CD14-positive monocyte (primary cell): ENCODE measurements around the gene CXorf65. TPM values are rescaled to one million over a fixed set of nuclear protein-coding genes. Genes with fewer than 3 reads are reported as not detected.

Experiments
- DNase-seq, 3 donors: peaks; one replicate each; pipeline ENCODE4 v3.0.0-alpha.2; 2011 to 2022
- H2AFZ ChIP-seq: 2 replicates; pipeline ENCODE4 v1.6.0; 2012; ENCODE audit warnings: mild to moderate bottlenecking, low read depth, low read length, inconsistent platforms; ENCODE audit not compliant: insufficient read depth, poor library complexity, severe bottlenecking
- H3K27ac ChIP-seq, 2 donors: 1 replicate in 1 of 2; 2 replicates in 1 of 2; pipeline ENCODE4 v1.5.1; 2012 to 2013; ENCODE audit warnings: low read length in 2 of 2, control low read depth in 1 of 2, inconsistent platforms in 1 of 2, low read depth in 1 of 2, mild to moderate bottlenecking in 1 of 2
- H3K27me3 ChIP-seq, 2 donors: one replicate each; pipeline versions ENCODE4 v1.6.0 to v1.6.1; 2011 to 2013; ENCODE audit warnings: low read length in 2 of 2; ENCODE audit not compliant: control insufficient read depth in 2 of 2, insufficient read depth in 2 of 2
- H3K36me3 ChIP-seq, 2 donors: replicated peaks in 1 of 2; 1 replicate in 1 of 2; 2 replicates in 1 of 2; pipeline versions ENCODE4 v1.5.1 to v1.6.1; 2012 to 2013; ENCODE audit warnings: low read length in 2 of 2, control low read depth in 1 of 2, inconsistent platforms in 1 of 2, mild to moderate bottlenecking in 1 of 2; ENCODE audit not compliant: insufficient read depth in 2 of 2, control insufficient read depth in 1 of 2
- H3K4me1 ChIP-seq, 2 donors: 1 replicate in 1 of 2; 2 replicates in 1 of 2; pipeline versions ENCODE4 v1.5.1 to v1.6.1; 2012 to 2013; ENCODE audit warnings: low read length in 2 of 2, control low read depth in 1 of 2, inconsistent platforms in 1 of 2, mild to moderate bottlenecking in 1 of 2, moderate library complexity in 1 of 2; ENCODE audit not compliant: insufficient read depth in 2 of 2, control insufficient read depth in 1 of 2
- H3K4me2 ChIP-seq: replicated peaks from 2 replicates; pipeline ENCODE3; 2012; ENCODE audit warnings: low read length, moderate library complexity, mild to moderate bottlenecking; ENCODE audit not compliant: poor library complexity, severe bottlenecking; ENCODE audit errors: extremely low read depth
- H3K4me3 ChIP-seq, 3 experiments: fragments of 200-600 bp in 1 of 3; sonication (generic) in 1 of 3; replicated peaks in 1 of 3; 1 replicate in 2 of 3; 2 replicates in 1 of 3; pipeline ENCODE4 v1.5.1; 2011 to 2013; ENCODE audit warnings: low read length in 3 of 3, mild to moderate bottlenecking in 3 of 3, control low read depth in 2 of 3, low read depth in 2 of 3, inconsistent platforms in 1 of 3, moderate library complexity in 1 of 3
- H3K79me2 ChIP-seq: 2 replicates; pipeline ENCODE4 v1.6.0; 2012; ENCODE audit warnings: mild to moderate bottlenecking, control low read depth, inconsistent platforms, low read length, moderate library complexity; ENCODE audit not compliant: insufficient read depth
- H3K9ac ChIP-seq: 2 replicates; pipeline ENCODE4 v1.6.0; 2017; ENCODE audit warnings: low read length, mild to moderate bottlenecking; ENCODE audit not compliant: insufficient read depth, poor library complexity, severe bottlenecking
- H3K9me3 ChIP-seq, 2 donors: replicated peaks in 1 of 2; 1 replicate in 1 of 2; 2 replicates in 1 of 2; pipeline versions ENCODE4 v1.5.1 to v1.6.1; 2012 to 2013; ENCODE audit warnings: low read length in 2 of 2, control low read depth in 1 of 2; ENCODE audit not compliant: control insufficient read depth in 1 of 2, insufficient read depth in 1 of 2
- H4K20me1 ChIP-seq: 2 replicates; pipeline ENCODE4 v1.6.0; 2012; ENCODE audit warnings: mild to moderate bottlenecking, low read length, control low read depth, moderate library complexity; ENCODE audit not compliant: insufficient read depth
- H3K27ac Mint-ChIP-seq, 7 donors: one replicate each; pipeline ENCODE4 v1.8.0; 2020; ENCODE audit warnings: mild to moderate bottlenecking in 7 of 7, mixed read lengths in 7 of 7, moderate library complexity in 6 of 7, inconsistent platforms in 2 of 7
- H3K27me3 Mint-ChIP-seq, 3 donors: one replicate each; pipeline ENCODE4 v1.8.0; 2021 to 2022; ENCODE audit warnings: low read depth in 3 of 3, mild to moderate bottlenecking in 3 of 3, mixed read lengths in 3 of 3, moderate library complexity in 3 of 3, inconsistent platforms in 1 of 3
- H3K36me3 Mint-ChIP-seq, 2 donors: one replicate each; pipeline ENCODE4 v1.8.0; 2020; ENCODE audit warnings: mixed read lengths in 2 of 2, inconsistent platforms in 1 of 2, mild to moderate bottlenecking in 1 of 2
- H3K4me1 Mint-ChIP-seq: one replicate; pipeline ENCODE4 v1.8.0; 2020; ENCODE audit warnings: mild to moderate bottlenecking, mixed read lengths
- H3K4me3 Mint-ChIP-seq, 2 donors: one replicate each; pipeline ENCODE4 v1.8.0; 2020; ENCODE audit warnings: mild to moderate bottlenecking in 2 of 2, mixed read lengths in 2 of 2, moderate library complexity in 1 of 2
- H3K9me3 Mint-ChIP-seq, 7 donors: one replicate each; pipeline ENCODE4 v1.8.0; 2020 to 2022; ENCODE audit warnings: mixed read lengths in 7 of 7, mild to moderate bottlenecking in 6 of 7, moderate library complexity in 6 of 7, inconsistent platforms in 2 of 7
- WGBS: methylation state at CpG from one replicate; pipeline ENCODE4 v1.1.5; 2013; ENCODE audit warnings: missing lambda C conversion rate; ENCODE audit not compliant: insufficient coverage; 5-methylcytosine and 5-hydroxymethylcytosine counted together
- intact Hi-C, 2 donors: fragments of 100-400 bp; cut with micrococcal nuclease; formaldehyde crosslinking; loops; one replicate each; pipeline versions ENCODE4 v1.15.0 to v1.15.1; 2023
- polyA minus RNA-seq: library from RNA; depleted of rRNA, polyadenylated mRNA; stranded (reverse); fragments of >200 nt; gene quantifications from 2 replicates; pipeline ENCODE4 v1.2.3, GENCODE V29; 2012
- polyA plus RNA-seq, 3 donors: library from polyadenylated mRNA; depleted of rRNA in 1 of 3; unstranded in 2 of 3; stranded (reverse) in 1 of 3; fragments of 300-500 nt in 2 of 3; fragments of >200 nt in 1 of 3; fragmentation: Illumina TruSeq in 2 of 3; gene quantifications; 1 replicate in 2 of 3; 2 replicates in 1 of 3; pipeline ENCODE4 v1.2.3, GENCODE V29; 2012 to 2021
- total RNA-seq, 12 experiments: library from RNA in 1 of 12; stranded (reverse) in 1 of 12; fragments of 120-200 nt in 1 of 12; gene quantifications; one replicate each; pipeline ENCODE4 v1.2.4 and lab custom pipeline; 2013 to 2026; ENCODE audit warnings: mixed read lengths in 6 of 12, inconsistent platforms in 1 of 12
- TF ChIP-seq, protein P1 (sequence below): fragments of 200-600 bp; IDR thresholded peaks from one replicate; pipeline ENCODE4 v1.8.0; 2022; ENCODE audit warnings: antibody characterized with exemption, mild to moderate bottlenecking

Gene CXorf65
- 1.8 TPM for total RNA-seq (2013)
- 1 to 10 TPM in 1 of 3 donors, not detected in 2; 3.8 TPM for polyA plus RNA-seq
- not detected in 2 replicates for polyA minus RNA-seq
- total RNA-seq (lab: John Stamatoyannopoulos, UW) = 0 to 0.08 (median 0) reads per million in 11 experiments

DNA sequence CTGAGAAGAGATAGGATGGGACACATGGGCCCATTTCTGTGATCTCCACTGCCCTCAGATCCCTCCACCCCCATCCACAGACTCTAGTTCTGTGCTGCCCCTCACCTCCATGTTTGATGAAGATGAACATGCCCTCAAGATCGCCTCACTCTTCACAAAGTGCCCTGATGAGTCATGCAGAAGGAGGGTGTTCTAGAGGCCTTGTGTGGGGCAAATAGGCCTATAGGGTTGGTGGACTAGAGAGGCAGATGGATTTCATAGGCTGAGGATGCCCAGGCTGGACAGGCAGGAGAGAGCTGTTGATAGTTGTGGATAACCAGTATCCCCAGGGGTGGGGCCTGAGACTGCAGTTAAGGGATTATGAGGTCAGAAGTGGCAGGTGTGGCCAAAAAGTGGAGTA is at the start of gene CXorf65:
TSS of gene CXorf65 (minus strand) at position 314 of the 400 bp plus-strand sequence. CDS start at position 130, 184 bp downstream.
- H3K27ac ChIP-seq = no peak within 1 kb of the TSS
- Mint-ChIP-seq H3K4me1 (peaks cover 75% of the 10 kb centered on the region), H3K36me3 (peaks cover 3 to 15% of the 10 kb centered on the region in 2 donors), H3K27me3 (peaks cover 0 to 3% (median 0%) of the 10 kb centered on the region in 3 donors), H3K4me3 (no peak within 1 kb of the TSS), H3K9me3 (peaks cover 0 to 1% (median 0%) of the 10 kb centered on the region in 7 donors), H3K27ac (peak within 1 kb of the TSS; percentile 6 to 75 (median 58))
- H3K4me3 ChIP-seq = no peak within 1 kb of the TSS
- no peak within 1 kb of the TSS for H3K9ac ChIP-seq
- TF ChIP-seq, protein P1, sequence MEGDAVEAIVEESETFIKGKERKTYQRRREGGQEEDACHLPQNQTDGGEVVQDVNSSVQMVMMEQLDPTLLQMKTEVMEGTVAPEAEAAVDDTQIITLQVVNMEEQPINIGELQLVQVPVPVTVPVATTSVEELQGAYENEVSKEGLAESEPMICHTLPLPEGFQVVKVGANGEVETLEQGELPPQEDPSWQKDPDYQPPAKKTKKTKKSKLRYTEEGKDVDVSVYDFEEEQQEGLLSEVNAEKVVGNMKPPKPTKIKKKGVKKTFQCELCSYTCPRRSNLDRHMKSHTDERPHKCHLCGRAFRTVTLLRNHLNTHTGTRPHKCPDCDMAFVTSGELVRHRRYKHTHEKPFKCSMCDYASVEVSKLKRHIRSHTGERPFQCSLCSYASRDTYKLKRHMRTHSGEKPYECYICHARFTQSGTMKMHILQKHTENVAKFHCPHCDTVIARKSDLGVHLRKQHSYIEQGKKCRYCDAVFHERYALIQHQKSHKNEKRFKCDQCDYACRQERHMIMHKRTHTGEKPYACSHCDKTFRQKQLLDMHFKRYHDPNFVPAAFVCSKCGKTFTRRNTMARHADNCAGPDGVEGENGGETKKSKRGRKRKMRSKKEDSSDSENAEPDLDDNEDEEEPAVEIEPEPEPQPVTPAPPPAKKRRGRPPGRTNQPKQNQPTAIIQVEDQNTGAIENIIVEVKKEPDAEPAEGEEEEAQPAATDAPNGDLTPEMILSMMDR = no peak
- H2AFZ ChIP-seq = no peak within 1 kb of the TSS
- no peak within 1 kb of the TSS for H3K4me2 ChIP-seq
- intact Hi-C loops = no loop called here
- peaks cover 7% of the 10 kb centered on the region for H3K79me2 ChIP-seq
- DNase-seq = peak in 1 of 3 donors; percentile 62
- H3K36me3 ChIP-seq = peaks cover 2 to 5% of the 10 kb centered on the region in 2 donors
- no CpG with 5 or more reads among the region's 1 CpG for WGBS
- peaks cover 65 to 69% of the 10 kb centered on the region in 2 donors for H3K4me1 ChIP-seq
- H4K20me1 ChIP-seq = no peaks in the 10 kb centered on the region
- H3K27me3 ChIP-seq = no peaks in the 10 kb centered on the region
- H3K9me3 ChIP-seq = no peaks in the 10 kb centered on the region

DNA sequence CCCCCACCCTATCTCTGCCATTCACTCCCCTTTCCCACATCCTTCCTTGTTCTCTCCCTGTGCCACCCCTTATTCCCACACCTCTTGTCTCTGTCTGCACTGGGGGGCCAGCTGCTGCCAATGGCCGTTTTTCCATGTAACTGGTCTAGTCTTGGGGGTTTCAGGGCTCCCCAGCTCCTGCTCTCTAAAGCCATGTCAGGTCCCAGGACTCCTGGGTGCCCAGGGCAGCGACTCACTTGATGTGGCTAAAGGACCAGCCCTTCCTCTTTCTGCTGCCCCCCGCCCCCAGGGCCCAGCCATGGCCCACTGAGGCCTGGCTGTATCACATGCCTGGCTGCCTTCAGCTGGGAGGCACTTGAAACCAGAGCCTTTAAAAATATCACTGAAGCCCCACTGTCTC is 48.1 kb upstream of the CXorf65 start:
- H3K27ac Mint-ChIP-seq = peak overlapping the region in 1 of 7 donors; percentile 85
- H4K20me1 ChIP-seq = no peaks in the 10 kb centered on the region
- no peak overlapping the region for H3K9ac ChIP-seq
- 0% methylated on average over 1 of the region's 3 CpGs for WGBS
- DNase-seq = no peak
- H3K4me3 Mint-ChIP-seq = no peak overlapping the region
- peaks cover 17% of the 10 kb centered on the region for H3K4me1 Mint-ChIP-seq
- intact Hi-C loops = no loop called here
- H3K27me3 Mint-ChIP-seq = peaks cover 0 to 2% (median 1%) of the 10 kb centered on the region in 3 donors
- no peaks in the 10 kb centered on the region for H3K27me3 ChIP-seq
- H3K4me2 ChIP-seq = no peak overlapping the region
- no peak overlapping the region for H2AFZ ChIP-seq
- H3K36me3 Mint-ChIP-seq = peaks cover 17 to 28% of the 10 kb centered on the region in 2 donors
- H3K9me3 ChIP-seq = no peaks in the 10 kb centered on the region
- peaks cover 0 to 10% of the 10 kb centered on the region in 2 donors for H3K4me1 ChIP-seq
- H3K27ac ChIP-seq = no peak overlapping the region
- H3K36me3 ChIP-seq = peaks cover 5 to 9% of the 10 kb centered on the region in 2 donors
- H3K79me2 ChIP-seq = no peaks in the 10 kb centered on the region
- no peaks in the 10 kb centered on the region for H3K9me3 Mint-ChIP-seq
- H3K4me3 ChIP-seq = no peak overlapping the region
- TF ChIP-seq, protein P1 = no peak
